ENCODE measurements around the gene SPTLC2.

DNA sequence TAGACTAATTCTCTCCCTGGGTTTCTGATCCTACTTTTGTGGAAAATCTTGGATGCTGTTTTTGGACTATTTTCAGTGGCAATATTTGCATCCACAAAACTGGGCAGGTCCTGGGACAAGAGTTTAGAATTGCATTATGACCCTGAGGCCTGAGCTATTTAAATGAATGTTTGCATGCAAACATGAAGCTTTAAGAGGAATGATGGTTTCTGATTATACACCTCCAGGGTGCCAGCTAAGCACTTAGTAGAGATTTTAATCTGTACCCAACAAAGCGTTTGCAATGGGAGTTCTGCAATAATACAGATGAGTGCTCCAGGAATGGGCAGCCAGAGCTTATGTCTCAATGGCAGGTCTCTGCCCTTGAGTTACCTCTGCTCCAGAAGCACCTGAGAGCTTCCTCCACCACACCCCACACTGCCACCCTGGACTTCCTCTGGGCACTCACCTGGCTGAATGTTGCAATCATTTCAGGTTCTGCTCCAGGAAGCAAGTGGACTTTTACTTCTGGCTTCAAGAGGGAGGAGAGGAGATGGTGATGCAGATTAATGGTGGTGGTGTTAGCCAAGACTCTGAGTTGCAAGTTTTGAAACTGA is 6.0 kb upstream of the SPTLC2 start:
- TF ChIP-seq, protein P1, sequence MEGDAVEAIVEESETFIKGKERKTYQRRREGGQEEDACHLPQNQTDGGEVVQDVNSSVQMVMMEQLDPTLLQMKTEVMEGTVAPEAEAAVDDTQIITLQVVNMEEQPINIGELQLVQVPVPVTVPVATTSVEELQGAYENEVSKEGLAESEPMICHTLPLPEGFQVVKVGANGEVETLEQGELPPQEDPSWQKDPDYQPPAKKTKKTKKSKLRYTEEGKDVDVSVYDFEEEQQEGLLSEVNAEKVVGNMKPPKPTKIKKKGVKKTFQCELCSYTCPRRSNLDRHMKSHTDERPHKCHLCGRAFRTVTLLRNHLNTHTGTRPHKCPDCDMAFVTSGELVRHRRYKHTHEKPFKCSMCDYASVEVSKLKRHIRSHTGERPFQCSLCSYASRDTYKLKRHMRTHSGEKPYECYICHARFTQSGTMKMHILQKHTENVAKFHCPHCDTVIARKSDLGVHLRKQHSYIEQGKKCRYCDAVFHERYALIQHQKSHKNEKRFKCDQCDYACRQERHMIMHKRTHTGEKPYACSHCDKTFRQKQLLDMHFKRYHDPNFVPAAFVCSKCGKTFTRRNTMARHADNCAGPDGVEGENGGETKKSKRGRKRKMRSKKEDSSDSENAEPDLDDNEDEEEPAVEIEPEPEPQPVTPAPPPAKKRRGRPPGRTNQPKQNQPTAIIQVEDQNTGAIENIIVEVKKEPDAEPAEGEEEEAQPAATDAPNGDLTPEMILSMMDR (conservative IDR thresholded peaks at IDR 0.05; ENCODE audit: low read length): no peak
- TF ChIP-seq EZH2phosphoT487 (IDR thresholded peaks at IDR 0.05; ENCODE audit: borderline replicate concordance): no peak
